ENCODE results near the gene PAX2.

PAX2 gene

GRCh38 chr10:100799881-100800280 is 54.5 kb downstream of the PAX2 start:
- no peak for DNase-seq

GRCh38 chr10:100800931-100801330 is 55.5 kb downstream of the PAX2 start:
- DNase-seq = no peak

GRCh38 chr10:100802196-100802595 is 56.8 kb downstream of the PAX2 start:
- DNase-seq = no peak

GRCh38 chr10:100802607-100803006 is 57.2 kb downstream of the PAX2 start:
- no peak for DNase-seq

GRCh38 chr10:100803492-100803891 is 58.1 kb downstream of the PAX2 start:
- DNase-seq = no peak

GRCh38 chr10:100803908-100804307 is 58.5 kb downstream of the PAX2 start:
- no peak for DNase-seq

GRCh38 chr10:100805543-100806355 is 60.4 kb downstream of the PAX2 start:
- DNase-seq = no peak

GRCh38 chr10:100806356-100806645 is 60.9 kb downstream of the PAX2 start:
- DNase-seq = no peak

- DNase-seq = no peak
These were observed 62.0 kb downstream of the PAX2 start for GRCh38 chr10:100807241-100807951.

- no peak for DNase-seq
These were observed 63.5 kb downstream of the PAX2 start for GRCh38 chr10:100808876-100809275.

GRCh38 chr10:100810091-100810834 is 64.9 kb downstream of the PAX2 start:
- no peak for DNase-seq

GRCh38 chr10:100810835-100811116 is 65.4 kb downstream of the PAX2 start:
- no peak for DNase-seq

- no peak for DNase-seq
These were observed 65.9 kb downstream of the PAX2 start for GRCh38 chr10:100811261-100811660.

GRCh38 chr10:100811752-100812750 is 66.7 kb downstream of the PAX2 start:
- DNase-seq = no peak

GRCh38 chr10:100812978-100813377 is 67.6 kb downstream of the PAX2 start:
- DNase-seq = no peak

- no peak for DNase-seq
These were observed 69.5 kb downstream of the PAX2 start for GRCh38 chr10:100814751-100815474.

- no peak for DNase-seq
These were observed 71.3 kb downstream of the PAX2 start for GRCh38 chr10:100816671-100817070.

GRCh38 chr10:100817268-100817839 is 72.0 kb downstream of the PAX2 start:
- DNase-seq = no peak

GRCh38 chr10:100819424-100819823 is 74.0 kb downstream of the PAX2 start:
- no peak for DNase-seq

- no peak for DNase-seq
These were observed 77.8 kb downstream of the PAX2 start for GRCh38 chr10:100823194-100823593.

- no peak for DNase-seq
These were observed 79.5 kb downstream of the PAX2 start for GRCh38 chr10:100824886-100825285.
